GM18511 (cell line): Measurements from ENCODE around the gene TNK2.
"Not testable (repeated sequence)": the region's sequence is repeated elsewhere in the genome, so short reads cannot be mapped to it uniquely, and the experiment has no call there.

Experiments used
- ATAC-seq: cut with Tn5 transposase; IDR thresholded peaks from one replicate; pipeline ENCODE4 v1.9.1; 2021; ENCODE audit warnings: mild to moderate bottlenecking, moderate library complexity; ENCODE audit not compliant: unreplicated experiment

Gene TNK2

GRCh38 chr3:195918176-195918575 is 9.8 kb upstream of the TNK2 start:
- ATAC-seq = no peak

- no peak for ATAC-seq
Measured at GRCh38 chr3:195916991-195917390, 8.6 kb upstream of the TNK2 start.

GRCh38 chr3:195916291-195916690 is 7.9 kb upstream of the TNK2 start:
- no peak for ATAC-seq

- peak; percentile 94 for ATAC-seq
Measured at GRCh38 chr3:195914648-195915473, 6.5 kb upstream of the TNK2 start.

GRCh38 chr3:195914146-195914545 is 5.8 kb upstream of the TNK2 start:
- not testable (repeated sequence) for ATAC-seq

GRCh38 chr3:195913382-195913781 is 5.0 kb upstream of the TNK2 start:
- ATAC-seq = no peak

- no peak for ATAC-seq
Measured at GRCh38 chr3:195911946-195912270, 3.6 kb upstream of the TNK2 start.

GRCh38 chr3:195911041-195911945 is 2.9 kb upstream of the TNK2 start:
- ATAC-seq = no peak

GRCh38 chr3:195910499-195910845 is 2.1 kb upstream of the TNK2 start:
- ATAC-seq = no peak

GRCh38 chr3:195909644-195910498 is 1.5 kb upstream of the TNK2 start:
- ATAC-seq = peak; percentile 43

- ATAC-seq = peak; percentile 29
Measured at GRCh38 chr3:195908694-195909581, 587 bp upstream of the TNK2 start.

- ATAC-seq = peak; percentile 15
Measured at GRCh38 chr3:195907684-195907933, 742 bp downstream of the TNK2 start.

GRCh38 chr3:195906865-195907683 is 1.3 kb downstream of the TNK2 start:
- peak; percentile 33 for ATAC-seq

GRCh38 chr3:195905970-195906864 is 2.1 kb downstream of the TNK2 start:
- no peak for ATAC-seq

- ATAC-seq = no peak
Measured at GRCh38 chr3:195904368-195904767, 4.0 kb downstream of the TNK2 start.

GRCh38 chr3:195903950-195904290 is 4.4 kb downstream of the TNK2 start:
- no peak for ATAC-seq

- not testable (repeated sequence) for ATAC-seq
Measured at GRCh38 chr3:195902634-195903033, 5.7 kb downstream of the TNK2 start.

- ATAC-seq = not testable (repeated sequence)
Measured at GRCh38 chr3:195901836-195902585, 6.3 kb downstream of the TNK2 start.
